Keratinocyte (primary cell): ENCODE measurements around the gene MYRFL. TPM values are rescaled to one million over a fixed set of nuclear protein-coding genes. Genes with fewer than 3 reads are reported as not detected.
"Not testable (repeated sequence)": the region's sequence is repeated elsewhere in the genome, so short reads cannot be mapped to it uniquely, and the experiment has no call there.

Experiments
- DNase-seq: peaks from one replicate; pipeline ENCODE4 v3.0.0-alpha.2; 2011; ENCODE audit warnings: low read depth, missing footprints, low spot score
- FAIRE-seq: peaks from 2 replicates; lab custom pipeline; 2011; peaks lifted over from hg19 to GRCh38; lab: Jason Lieb, UNC
- H2AFZ ChIP-seq: 2 replicates; pipeline ENCODE4 v1.6.0; 2012; ENCODE audit warnings: low read length, control low read depth, inconsistent platforms; ENCODE audit not compliant: control insufficient read depth
- H3K27ac ChIP-seq: 2 replicates; pipeline ENCODE4 v1.5.1; 2011; ENCODE audit warnings: low read length; ENCODE audit not compliant: control insufficient read depth, insufficient read depth
- H3K27me3 ChIP-seq: 3 replicates; pipeline ENCODE4 v1.6.0; 2011; ENCODE audit warnings: low read length; ENCODE audit not compliant: control insufficient read depth, insufficient read depth; ENCODE audit errors: extremely low read depth
- H3K36me3 ChIP-seq, 2 experiments: 2 replicates in 1 of 2; 3 replicates in 1 of 2; pipeline ENCODE4 v1.5.1; 2011; ENCODE audit warnings: low read length in 2 of 2, mild to moderate bottlenecking in 1 of 2; ENCODE audit not compliant: control insufficient read depth in 2 of 2, insufficient read depth in 2 of 2; ENCODE audit errors: extremely low read depth in 1 of 2
- H3K4me1 ChIP-seq: 3 replicates; pipeline ENCODE4 v1.5.1; 2011; ENCODE audit warnings: low read length; ENCODE audit not compliant: control insufficient read depth, insufficient read depth; ENCODE audit errors: extremely low read depth
- H3K4me2 ChIP-seq: 3 replicates; pipeline ENCODE4 v1.6.0; 2011; ENCODE audit warnings: low read depth, low read length; ENCODE audit not compliant: control insufficient read depth, insufficient read depth; ENCODE audit errors: extremely low read depth
- H3K4me3 ChIP-seq, 3 experiments: fragments of 200-600 bp in 1 of 3; sonication (generic) in 1 of 3; 2 replicates in 2 of 3; 3 replicates in 1 of 3; pipeline ENCODE4 v1.5.1; 2011 to 2016; ENCODE audit warnings: low read length in 3 of 3, mild to moderate bottlenecking in 3 of 3, control low read depth in 2 of 3, inconsistent platforms in 1 of 3, low read depth in 1 of 3, mixed read lengths in 1 of 3, mixed run types in 1 of 3, moderate library complexity in 1 of 3; ENCODE audit not compliant: control insufficient read depth in 2 of 3, insufficient read depth in 2 of 3; ENCODE audit errors: extremely low read depth in 1 of 3
- H3K79me2 ChIP-seq: 2 replicates; pipeline ENCODE4 v1.6.0; 2012; ENCODE audit warnings: low read length; ENCODE audit not compliant: control insufficient read depth, insufficient read depth
- H3K9ac ChIP-seq: 3 replicates; pipeline ENCODE4 v1.6.0; 2011; ENCODE audit warnings: low read length; ENCODE audit not compliant: control insufficient read depth, insufficient read depth; ENCODE audit errors: extremely low read depth
- H3K9me1 ChIP-seq: 3 replicates; pipeline ENCODE4 v1.6.0; 2011; ENCODE audit warnings: low read length; ENCODE audit not compliant: control insufficient read depth, insufficient read depth; ENCODE audit errors: extremely low read depth
- H3K9me3 ChIP-seq: 2 replicates; pipeline ENCODE4 v1.5.1; 2012; ENCODE audit warnings: low read depth, low read length; ENCODE audit not compliant: control insufficient read depth
- H4K20me1 ChIP-seq: 3 replicates; pipeline ENCODE4 v1.6.0; 2011; ENCODE audit warnings: low read length; ENCODE audit not compliant: control insufficient read depth, insufficient read depth; ENCODE audit errors: extremely low read depth
- EZH2 ChIP-seq: IDR thresholded peaks from one replicate; pipeline ENCODE4 v1.6.1; 2012; ENCODE audit warnings: inconsistent platforms, mild to moderate bottlenecking, low read length, moderate library complexity
- dilution Hi-C: fragments of 300-500 bp; cut with MboI; formaldehyde crosslinking; loops from one replicate; pipeline ENCODE4 v1.7.0; 2020; ENCODE audit warnings: low sequenced_read_pairs; ENCODE audit not compliant: extremely low pct_ligation_motif_present
- polyA plus RNA-seq, 5 experiments: library from polyadenylated mRNA; depleted of rRNA in 3 of 5; stranded (reverse) in 3 of 5; stranded (forward) in 1 of 5; unstranded in 1 of 5; fragments of >200 nt; gene quantifications; 1 replicate in 1 of 5; 2 replicates in 3 of 5; 3 replicates in 1 of 5; pipeline versions ENCODE4 v1.2.1 to v1.2.3, GENCODE V29; 2011 to 2012; ENCODE audit warnings: missing spikeins in 2 of 5, low read depth in 1 of 5, low replicate concordance in 1 of 5
- TF ChIP-seq, protein P1 (sequence below), 3 experiments: IDR thresholded peaks in 1 of 3; conservative IDR thresholded peaks in 1 of 3; optimal IDR thresholded peaks in 1 of 3; 2 replicates in 2 of 3; 3 replicates in 1 of 3; pipeline versions ENCODE3 to v1.5.1; 2011; ENCODE audit warnings: low read length in 3 of 3, mild to moderate bottlenecking in 3 of 3, moderate library complexity in 2 of 3, control low read depth in 1 of 3, inconsistent platforms in 1 of 3; ENCODE audit not compliant: insufficient read depth in 2 of 3; ENCODE audit errors: extremely low read depth in 1 of 3

MYRFL gene
- polyA plus RNA-seq, 1 donor (not counting 4 experiments of a cell fraction or from before 2014, with no cell fraction given) = 0.39 TPM

DNA sequence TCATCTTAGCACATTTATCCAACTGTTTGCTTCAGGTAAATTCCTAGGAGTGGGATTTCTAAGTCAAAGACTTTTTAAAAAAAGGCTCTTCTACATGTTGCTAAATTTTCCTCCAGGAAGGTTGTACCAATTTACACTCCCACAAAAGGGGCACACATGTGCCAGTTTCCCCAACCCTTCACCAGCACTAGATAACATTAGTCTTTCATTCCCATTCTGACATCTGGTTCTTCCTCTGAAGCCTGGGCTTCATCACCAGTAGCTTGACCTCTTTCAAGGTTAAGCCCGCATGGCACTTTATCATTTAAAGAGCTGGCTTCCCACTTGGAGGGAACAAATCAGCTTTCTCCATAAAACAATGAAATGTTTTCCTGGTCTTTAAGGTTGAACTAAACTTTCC is 168.4 kb downstream of the MYRFL start:
- Histone ChIP-seq H4K20me1 (no peaks in the 10 kb centered on the region), H3K27ac (no peak overlapping the region), H2AFZ (no peak overlapping the region), H3K4me1 (peaks cover 9% of the 10 kb centered on the region), H3K4me2 (no peak overlapping the region), H3K9ac (no peak overlapping the region), H3K27me3 (no peaks in the 10 kb centered on the region), H3K9me1 (no peaks in the 10 kb centered on the region), H3K36me3 (no peaks in the 10 kb centered on the region), H3K79me2 (no peaks in the 10 kb centered on the region), H3K4me3 (no peak overlapping the region), H3K9me3 (no peaks in the 10 kb centered on the region)
- dilution Hi-C loops = no loop called here
- DNase-seq = no peak
- FAIRE-seq = no peak
- TF ChIP-seq EZH2 = no peak
- TF ChIP-seq, protein P1, sequence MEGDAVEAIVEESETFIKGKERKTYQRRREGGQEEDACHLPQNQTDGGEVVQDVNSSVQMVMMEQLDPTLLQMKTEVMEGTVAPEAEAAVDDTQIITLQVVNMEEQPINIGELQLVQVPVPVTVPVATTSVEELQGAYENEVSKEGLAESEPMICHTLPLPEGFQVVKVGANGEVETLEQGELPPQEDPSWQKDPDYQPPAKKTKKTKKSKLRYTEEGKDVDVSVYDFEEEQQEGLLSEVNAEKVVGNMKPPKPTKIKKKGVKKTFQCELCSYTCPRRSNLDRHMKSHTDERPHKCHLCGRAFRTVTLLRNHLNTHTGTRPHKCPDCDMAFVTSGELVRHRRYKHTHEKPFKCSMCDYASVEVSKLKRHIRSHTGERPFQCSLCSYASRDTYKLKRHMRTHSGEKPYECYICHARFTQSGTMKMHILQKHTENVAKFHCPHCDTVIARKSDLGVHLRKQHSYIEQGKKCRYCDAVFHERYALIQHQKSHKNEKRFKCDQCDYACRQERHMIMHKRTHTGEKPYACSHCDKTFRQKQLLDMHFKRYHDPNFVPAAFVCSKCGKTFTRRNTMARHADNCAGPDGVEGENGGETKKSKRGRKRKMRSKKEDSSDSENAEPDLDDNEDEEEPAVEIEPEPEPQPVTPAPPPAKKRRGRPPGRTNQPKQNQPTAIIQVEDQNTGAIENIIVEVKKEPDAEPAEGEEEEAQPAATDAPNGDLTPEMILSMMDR (optimal IDR thresholded peaks at IDR 0.05 in 1 of 3, IDR thresholded peaks at IDR 0.05 in 1 of 3, conservative IDR thresholded peaks at IDR 0.05 in 1 of 3; ENCODE audit: extremely low read depth in 1 of 3, insufficient read depth in 2 of 3, low read length in 3 of 3) = no peak

DNA sequence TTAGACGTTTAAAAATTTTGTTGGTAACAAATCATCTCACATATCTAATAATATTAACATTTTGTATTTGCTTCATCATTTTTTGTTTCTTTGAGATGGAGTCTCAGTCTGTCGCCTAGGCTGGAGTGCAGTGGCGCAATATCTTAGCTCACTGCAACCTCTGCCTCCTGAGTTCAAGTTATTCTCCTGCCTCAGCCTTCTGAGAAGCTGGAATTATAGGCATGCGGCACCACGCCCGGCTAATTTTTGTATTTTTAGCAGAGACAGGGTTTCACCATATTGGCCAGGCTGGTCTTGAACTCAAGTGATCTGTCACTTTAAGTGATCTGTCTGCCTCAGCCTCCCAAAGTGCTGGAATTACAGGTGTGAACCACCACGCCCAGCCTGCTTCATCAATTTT is 169.1 kb downstream of the MYRFL start:
- H3K27ac ChIP-seq, H3K4me2 ChIP-seq, H3K9me3 ChIP-seq, H3K79me2 ChIP-seq, H3K27me3 ChIP-seq, H3K4me3 ChIP-seq, dilution Hi-C loops, H3K9ac ChIP-seq, H2AFZ ChIP-seq, DNase-seq, H3K4me1 ChIP-seq, H3K9me1 ChIP-seq, FAIRE-seq, H4K20me1 ChIP-seq, H3K36me3 ChIP-seq: not testable (repeated sequence)

DNA sequence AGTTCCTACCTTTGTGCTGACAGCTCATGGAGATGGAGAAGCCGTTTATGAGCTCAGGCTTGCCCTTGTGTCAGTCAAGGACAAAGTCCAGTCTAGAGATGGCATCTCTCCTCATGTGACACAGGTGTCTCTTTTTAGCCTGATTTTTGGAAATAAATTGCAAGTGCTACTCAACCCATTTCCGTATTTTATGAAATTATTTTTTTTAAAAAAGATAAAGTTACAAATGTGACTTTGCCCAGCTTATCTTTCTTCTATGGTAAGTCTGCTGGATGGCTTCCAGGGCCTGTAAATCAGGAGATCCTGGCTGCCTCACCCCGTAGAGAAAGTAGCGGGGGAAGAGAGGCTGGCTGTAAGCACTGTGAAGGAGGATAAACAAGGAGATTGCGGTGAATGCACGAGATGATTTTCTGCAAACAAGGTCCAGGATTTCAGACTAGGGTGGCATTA is 169.7 kb downstream of the MYRFL start:
- FAIRE-seq = no peak
- H3K9me3 ChIP-seq = no peaks in the 10 kb centered on the region
- no peaks in the 10 kb centered on the region for H4K20me1 ChIP-seq
- peak overlapping the region; percentile 16 for H2AFZ ChIP-seq
- H3K9ac ChIP-seq = no peak overlapping the region
- H3K27ac ChIP-seq = no peak overlapping the region
- no peak overlapping the region for H3K4me2 ChIP-seq
- H3K4me3 ChIP-seq = no peak overlapping the region
- DNase-seq = no peak
- no peaks in the 10 kb centered on the region for H3K27me3 ChIP-seq
- H3K36me3 ChIP-seq = no peaks in the 10 kb centered on the region
- H3K9me1 ChIP-seq = no peaks in the 10 kb centered on the region
- no peaks in the 10 kb centered on the region for H3K79me2 ChIP-seq
- TF ChIP-seq, protein P1 (optimal IDR thresholded peaks at IDR 0.05 in 1 of 3, IDR thresholded peaks at IDR 0.05 in 1 of 3, conservative IDR thresholded peaks at IDR 0.05 in 1 of 3; ENCODE audit: extremely low read depth in 1 of 3, insufficient read depth in 2 of 3, low read length in 3 of 3) = no peak
- TF ChIP-seq EZH2 = no peak
- dilution Hi-C loops = no loop called here
- no peaks in the 10 kb centered on the region for H3K4me1 ChIP-seq
